H54 (cell line): Measurements from ENCODE around the gene CDH9.
"Not testable (repeated sequence)": the region's sequence is repeated elsewhere in the genome, so short reads cannot be mapped to it uniquely, and the experiment has no call there.

Experiments
- DNase-seq: peaks from one replicate; pipeline ENCODE4 v3.0.0; 2011; ENCODE audit warnings: low spot score, mixed read lengths; ENCODE audit not compliant: insufficient read length
- FAIRE-seq: peaks from 3 replicates; lab custom pipeline; 2011; peaks lifted over from hg19 to GRCh38; lab: Jason Lieb, UNC
- POLR2A ChIP-seq: IDR thresholded peaks from 2 replicates; pipeline ENCODE4 v1.6.1; 2011; ENCODE audit warnings: low read depth, mild to moderate bottlenecking, low read length

The CDH9 gene

DNA sequence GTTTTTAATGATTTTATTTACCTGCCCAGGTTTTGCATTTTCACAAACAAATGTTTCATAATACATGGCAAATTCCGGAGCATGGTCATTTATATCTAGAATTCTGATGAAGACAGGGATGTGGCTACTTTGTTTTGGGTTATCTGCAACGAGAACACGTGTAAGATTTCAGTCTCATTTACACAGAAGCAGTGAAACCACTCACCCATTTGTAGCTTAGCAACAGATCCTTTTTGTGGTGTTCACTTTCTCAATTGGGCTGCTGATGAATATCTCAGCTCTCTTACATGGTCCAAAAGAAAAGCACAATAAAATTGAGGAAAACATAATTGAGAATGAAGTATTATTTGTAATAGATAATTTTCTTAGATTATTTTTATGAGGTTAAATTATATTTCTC, 148.6 kb downstream of the CDH9 start:
- TF ChIP-seq POLR2A: no peak
- FAIRE-seq: no peak
- DNase-seq: no peak

DNA sequence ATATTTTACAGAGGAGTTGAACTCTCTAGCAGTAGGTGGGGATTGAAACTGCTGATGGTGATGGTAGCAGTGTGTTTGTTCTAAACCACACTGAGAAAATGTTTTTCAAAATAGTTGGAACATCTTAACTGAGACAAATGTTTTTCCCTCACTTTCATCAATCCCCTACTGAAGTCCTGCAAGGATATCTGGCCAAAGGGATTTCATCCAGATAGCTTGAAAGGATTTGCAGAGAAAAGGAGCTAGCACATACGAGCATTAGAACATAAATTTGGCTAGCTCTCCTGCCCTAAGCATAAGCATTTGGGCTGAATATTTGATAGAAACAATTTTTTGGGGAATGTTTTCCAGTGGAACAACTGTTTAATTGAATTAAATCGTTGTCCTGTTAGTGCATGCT, 153.9 kb downstream of the CDH9 start:
- TF ChIP-seq POLR2A: no peak
- peak; percentile 33 for FAIRE-seq
- no peak for DNase-seq

DNA sequence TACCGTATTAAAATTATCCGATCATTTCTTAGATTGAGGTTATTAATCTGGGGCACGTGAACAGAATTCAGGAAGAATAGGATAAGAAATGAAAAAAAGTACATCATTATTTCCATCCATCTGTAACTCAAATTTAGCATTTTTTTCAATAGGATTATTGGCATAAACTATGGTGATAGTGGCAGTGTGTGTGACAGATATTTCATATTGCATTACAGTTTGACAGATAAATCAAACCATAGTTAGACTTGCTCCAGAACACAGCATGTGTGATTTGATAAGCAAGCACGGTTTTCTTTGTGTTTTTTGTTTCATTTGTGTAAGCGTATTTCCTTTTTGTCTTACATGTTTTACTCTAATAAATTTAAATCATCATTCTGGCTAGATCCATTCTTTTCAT, 155.0 kb downstream of the CDH9 start:
- DNase-seq (no peak), FAIRE-seq (peak; percentile 62)
- no peak for TF ChIP-seq POLR2A

DNA sequence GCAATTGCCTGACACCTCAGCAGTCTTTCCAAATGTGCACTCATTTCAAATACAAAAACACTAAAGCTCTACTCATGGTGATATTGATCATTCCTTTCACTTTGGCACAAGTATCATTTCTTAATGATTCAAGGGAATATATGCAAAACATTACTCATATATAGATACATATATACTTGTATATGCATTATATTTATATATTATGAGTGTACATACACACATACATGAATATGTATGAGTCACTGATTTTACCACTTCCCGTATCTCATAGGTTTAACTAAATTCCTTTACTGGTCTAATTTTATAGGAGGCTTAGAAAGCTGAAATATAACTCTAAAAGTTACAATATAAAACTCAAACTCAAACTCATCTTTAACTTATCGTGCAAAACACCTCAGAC, 156.5 kb downstream of the CDH9 start:
- TF ChIP-seq POLR2A: no peak
- FAIRE-seq (no peak), DNase-seq (no peak)

DNA sequence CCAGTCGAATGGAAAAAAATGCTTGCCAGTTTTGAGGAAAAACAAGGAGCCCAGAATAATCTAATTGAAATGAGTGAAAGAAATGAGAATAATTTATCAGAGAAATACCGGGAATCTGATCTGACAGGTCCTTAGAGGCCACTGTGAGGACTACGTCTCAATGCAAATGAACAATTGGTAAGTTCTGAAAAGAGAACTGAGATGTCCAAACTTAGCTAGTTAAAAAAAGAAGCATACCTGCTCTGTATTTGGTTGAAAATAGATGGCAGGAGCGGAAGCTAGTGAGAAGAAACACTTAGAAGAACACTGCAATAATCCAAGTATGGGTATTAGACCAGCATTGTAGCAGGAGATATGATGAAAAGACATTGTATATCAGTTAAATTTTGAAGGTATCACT, 161.2 kb downstream of the CDH9 start:
- no peak for FAIRE-seq
- no peak for DNase-seq
- no peak for TF ChIP-seq POLR2A

DNA sequence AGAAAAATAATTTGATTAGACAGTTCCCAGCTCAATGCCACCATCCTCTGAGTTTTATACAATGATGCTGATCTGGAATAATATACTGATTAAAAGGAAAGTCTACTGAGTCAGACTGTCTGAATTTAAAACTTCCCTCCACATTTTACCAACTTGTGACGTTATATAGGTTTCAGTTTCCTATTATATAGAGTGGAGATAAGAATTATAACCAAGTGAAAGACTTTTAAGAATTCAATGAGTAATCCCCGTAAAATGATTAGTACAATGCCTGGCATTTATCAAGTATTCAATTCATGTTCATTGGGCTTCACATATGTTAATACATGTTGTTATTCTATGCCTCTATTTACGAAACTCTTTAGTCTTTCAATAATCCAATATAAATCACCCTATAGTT, 166.0 kb downstream of the CDH9 start:
- no peak for DNase-seq
- TF ChIP-seq POLR2A: no peak
- no peak for FAIRE-seq

DNA sequence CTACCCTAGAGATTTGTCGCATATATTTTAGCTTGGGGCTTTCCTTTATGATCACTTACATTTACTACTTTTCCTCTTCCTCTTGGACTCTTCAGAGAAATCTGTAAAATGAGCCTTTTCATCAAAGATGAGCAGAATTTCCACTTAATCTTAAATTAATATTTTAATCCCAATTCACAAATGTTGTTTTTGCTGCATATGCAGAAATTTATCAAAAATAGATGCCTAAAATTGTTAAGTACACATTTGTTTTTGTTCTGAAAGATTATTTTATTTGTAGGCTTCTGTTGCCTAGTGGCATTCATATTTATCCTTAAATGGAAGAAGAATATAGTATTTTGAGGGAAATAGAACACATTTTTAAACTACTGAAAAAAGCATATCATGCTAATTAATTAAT, 168.6 kb downstream of the CDH9 start:
- DNase-seq (no peak), FAIRE-seq (no peak)
- TF ChIP-seq POLR2A: no peak

DNA sequence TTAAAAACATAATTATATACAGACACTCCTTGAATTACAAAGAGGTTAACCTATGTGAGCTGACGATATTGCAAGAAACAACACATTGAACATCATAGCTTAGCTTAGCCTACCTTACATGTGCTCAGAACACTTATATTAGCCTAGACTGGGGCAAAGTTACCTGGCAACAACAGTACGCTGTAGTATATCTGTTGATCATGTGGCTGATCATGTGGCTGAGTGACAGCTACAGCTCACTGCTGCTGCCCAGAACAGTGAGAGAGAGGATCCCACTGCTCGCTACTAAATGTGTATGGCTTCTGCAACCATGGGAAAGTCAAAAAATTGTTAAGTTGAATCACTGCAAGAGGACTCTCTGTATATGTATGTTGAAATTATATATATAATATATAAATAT, 169.9 kb downstream of the CDH9 start:
- no peak for FAIRE-seq
- DNase-seq: no peak
- no peak for TF ChIP-seq POLR2A

DNA sequence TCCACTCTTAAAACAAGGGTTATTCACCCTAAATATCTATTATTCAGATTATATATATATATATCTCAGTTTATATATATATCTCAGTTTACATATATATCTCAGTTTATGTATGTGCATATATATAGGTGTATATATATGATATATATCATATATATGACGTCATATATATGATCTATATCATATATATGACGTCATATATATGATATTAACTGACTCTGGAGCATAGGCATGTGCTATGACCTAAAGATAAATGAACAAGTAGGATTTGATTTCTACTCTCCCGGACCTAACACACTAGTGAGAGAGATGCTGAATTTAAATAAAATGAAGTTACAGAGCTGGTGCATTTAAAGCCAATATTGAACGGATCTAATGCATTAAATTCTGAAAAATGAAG, 174.3 kb downstream of the CDH9 start:
- no peak for TF ChIP-seq POLR2A
- FAIRE-seq (no peak), DNase-seq (no peak)

DNA sequence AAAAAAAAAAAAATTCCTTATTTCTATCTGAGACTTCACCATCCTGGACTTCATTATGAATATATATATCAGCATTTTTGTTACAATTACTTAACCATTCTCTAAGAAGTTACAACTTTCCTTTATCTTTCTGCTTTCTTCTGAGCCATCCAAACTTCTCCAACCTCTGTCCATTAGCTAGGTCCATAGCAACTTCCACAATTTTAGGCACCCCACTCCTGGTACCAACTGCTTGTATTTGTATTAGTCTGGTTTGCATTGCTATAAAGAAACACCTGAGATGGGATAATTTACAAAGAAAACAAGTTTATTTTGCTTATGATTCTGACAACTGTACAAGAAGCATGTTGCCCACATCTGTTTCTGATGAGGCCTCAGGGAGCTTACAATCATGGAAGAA, 182.1 kb downstream of the CDH9 start:
- DNase-seq (no peak), FAIRE-seq (no peak)
- no peak for TF ChIP-seq POLR2A

DNA sequence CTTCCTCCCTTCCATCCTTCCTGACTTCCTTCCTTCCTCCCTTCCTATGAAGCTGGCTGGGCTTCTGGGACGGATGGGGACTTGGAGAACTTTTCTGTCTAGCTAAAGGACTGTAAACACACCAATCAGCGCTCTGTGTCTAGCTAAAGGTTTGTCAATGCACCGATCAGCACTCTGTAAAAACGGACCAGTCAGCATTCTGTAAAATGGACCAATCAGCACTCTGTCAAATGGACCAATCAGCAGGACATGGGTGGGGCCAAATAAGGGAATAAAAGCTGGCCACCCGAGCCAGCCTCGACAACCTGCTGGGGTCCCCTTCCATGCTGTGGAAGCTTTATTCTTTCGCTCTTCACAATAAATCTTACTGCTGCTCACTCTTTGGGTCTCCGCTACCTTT, 185.9 kb downstream of the CDH9 start:
- not testable (repeated sequence) for DNase-seq, FAIRE-seq

DNA sequence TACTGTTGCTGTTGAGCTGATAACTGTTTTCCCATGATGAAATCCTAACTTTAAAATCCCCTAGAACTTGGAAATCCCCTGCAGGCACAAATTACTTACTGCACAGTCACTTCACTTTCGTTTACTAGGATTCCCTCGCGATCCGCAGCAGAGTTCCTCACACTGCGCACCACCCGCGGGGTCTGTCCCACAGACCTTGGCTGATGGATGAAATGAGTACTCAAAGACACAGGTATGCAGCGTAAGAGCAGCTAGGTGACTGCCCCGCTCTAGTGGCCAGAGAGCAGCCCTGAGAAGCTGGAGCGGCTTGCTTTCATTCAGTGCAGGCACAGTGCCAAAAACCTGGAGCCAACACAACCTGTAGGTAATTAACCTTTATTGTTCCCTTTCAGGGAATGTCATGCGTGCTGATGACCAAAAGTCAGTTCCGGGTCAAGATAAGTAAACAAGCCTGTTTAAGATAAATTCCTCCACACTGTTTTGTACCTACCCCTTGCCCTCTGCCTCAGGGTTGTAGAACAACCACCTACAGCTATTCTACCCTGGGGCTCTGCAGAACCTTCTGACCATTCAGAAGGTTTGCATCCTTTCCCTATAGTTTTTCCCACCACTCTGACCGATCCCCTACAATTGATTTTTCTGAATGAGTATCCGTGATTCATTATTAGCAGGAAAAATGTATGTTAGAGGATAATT, 191.2 kb downstream of the CDH9 start:
- DNase-seq (no peak), FAIRE-seq (peak; percentile 69)
- TF ChIP-seq POLR2A: no peak

DNA sequence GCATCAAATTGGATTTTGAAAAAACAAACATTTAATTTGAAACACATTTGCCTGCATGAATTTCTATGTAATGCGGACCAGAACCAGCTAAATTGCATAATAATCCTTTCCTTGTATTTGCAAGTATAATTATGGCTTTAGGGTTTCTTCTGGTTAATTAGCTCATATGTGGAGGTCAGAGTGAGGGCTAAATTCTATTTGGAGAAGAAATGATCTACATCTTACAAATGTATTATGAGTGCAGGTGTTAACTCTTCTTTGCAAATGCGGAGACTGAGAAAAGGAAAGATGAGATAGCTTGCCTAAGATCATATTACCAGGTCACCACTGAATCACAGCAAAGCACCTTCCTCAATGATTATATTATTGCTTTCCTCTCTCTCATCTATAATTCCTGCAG, 194.7 kb downstream of the CDH9 start:
- DNase-seq (no peak), FAIRE-seq (peak; percentile 27)
- no peak for TF ChIP-seq POLR2A

DNA sequence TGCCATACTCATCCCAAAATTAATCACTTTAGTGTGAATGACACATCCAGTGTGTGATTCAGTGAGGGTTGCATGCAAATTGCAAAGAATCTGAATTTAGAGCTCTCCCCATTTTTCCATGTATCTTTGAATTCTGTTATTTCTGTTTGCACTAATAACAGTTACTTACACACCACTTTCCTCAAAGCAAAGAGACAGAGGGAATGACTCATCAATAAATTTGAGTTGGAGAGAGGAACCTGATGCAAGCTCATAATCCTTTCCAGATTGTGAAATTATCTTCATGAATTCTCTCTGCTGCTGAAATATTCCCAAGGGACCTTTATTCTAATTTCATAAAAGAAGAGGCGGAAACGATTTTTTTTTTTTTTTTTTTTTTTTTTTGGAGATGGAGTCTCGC, 204.8 kb downstream of the CDH9 start:
- TF ChIP-seq POLR2A: no peak
- DNase-seq (no peak), FAIRE-seq (peak; percentile 62)
